Smooth muscle cell of the umbilical artery (primary cell): Measurements from ENCODE around the gene YBX2. TPM values are rescaled to one million over a fixed set of nuclear protein-coding genes. Genes with fewer than 3 reads are reported as not detected.

Source experiments
- total RNA-seq: library from RNA; depleted of rRNA; stranded (reverse); fragments of >200 nt; gene quantifications from 2 replicates; pipeline ENCODE4 v1.2.3, GENCODE V29; 2014

The YBX2 gene
- total RNA-seq: not detected in 2 replicates

GRCh38 chr17:7294614-7295153 is at the start of gene YBX2:
YBX2 (minus strand) TSS chr17:7294639; CDS start chr17:7294500, 139 bp downstream.

GRCh38 chr17:7336240-7337175 is 42.1 kb upstream of the YBX2 start, which contains the start of gene ACAP1:
ACAP1 (plus strand) TSS chr17:7336529; CDS start chr17:7336735, 206 bp downstream.

DNA sequence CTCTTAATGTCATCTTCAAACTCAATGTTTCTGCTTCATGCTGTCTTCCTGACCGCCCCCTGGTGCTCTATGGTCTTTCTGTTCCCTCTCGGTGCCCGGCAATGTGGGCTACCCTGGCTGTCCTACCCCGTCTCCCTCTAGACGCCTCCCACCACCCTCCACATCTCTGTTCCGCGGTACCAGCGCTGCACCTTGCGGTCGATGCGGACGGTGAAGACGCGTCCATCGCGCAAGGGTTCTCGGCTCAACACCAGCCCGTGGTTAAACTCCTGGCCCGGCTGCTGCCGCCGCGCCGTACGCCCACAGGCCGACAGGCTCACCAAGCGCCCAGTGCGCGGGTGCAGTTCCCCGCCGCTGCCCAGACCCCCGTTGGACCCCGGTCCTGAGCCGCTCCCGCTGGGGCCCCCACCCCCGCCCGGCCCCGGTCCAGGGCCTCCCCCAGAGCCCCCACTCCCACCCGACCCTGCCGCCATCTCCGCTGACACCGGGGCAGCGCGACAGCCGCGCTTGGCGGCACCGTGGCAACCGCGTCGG is 34.5 kb upstream of the YBX2 start, which contains the start of gene NEURL4:
NEURL4 (minus strand) TSS at position 496 of the 534 bp plus-strand sequence; CDS start at position 473, 23 bp downstream.

GRCh38 chr17:7314719-7315569 is 20.5 kb upstream of the YBX2 start, which contains the start of gene GPS2:
GPS2 (minus strand) TSS chr17:7315360; CDS start chr17:7315052, 308 bp downstream.

GRCh38 chr17:7306911-7307685 is 12.7 kb upstream of the YBX2 start, which contains the start of gene EIF5A:
EIF5A (plus strand) TSS chr17:7307628; CDS start chr17:7309636, 2,008 bp downstream.

GRCh38 chr17:7281074-7281952 is 13.1 kb downstream of the YBX2 start, which contains the start of gene SLC2A4:
SLC2A4 (plus strand) TSS chr17:7281718; CDS start chr17:7281935, 217 bp downstream.

GRCh38 chr17:7262192-7262934 is 32.1 kb downstream of the YBX2 start, which contains the start of gene CLDN7:
CLDN7 (minus strand) TSS chr17:7262478; CDS start chr17:7262043, 435 bp downstream.

GRCh38 chr17:7252176-7253043 is 42.0 kb downstream of the YBX2 start, which contains the start of gene ELP5:
ELP5 (plus strand) TSS chr17:7252215; CDS start chr17:7252551, 336 bp downstream.

DNA sequence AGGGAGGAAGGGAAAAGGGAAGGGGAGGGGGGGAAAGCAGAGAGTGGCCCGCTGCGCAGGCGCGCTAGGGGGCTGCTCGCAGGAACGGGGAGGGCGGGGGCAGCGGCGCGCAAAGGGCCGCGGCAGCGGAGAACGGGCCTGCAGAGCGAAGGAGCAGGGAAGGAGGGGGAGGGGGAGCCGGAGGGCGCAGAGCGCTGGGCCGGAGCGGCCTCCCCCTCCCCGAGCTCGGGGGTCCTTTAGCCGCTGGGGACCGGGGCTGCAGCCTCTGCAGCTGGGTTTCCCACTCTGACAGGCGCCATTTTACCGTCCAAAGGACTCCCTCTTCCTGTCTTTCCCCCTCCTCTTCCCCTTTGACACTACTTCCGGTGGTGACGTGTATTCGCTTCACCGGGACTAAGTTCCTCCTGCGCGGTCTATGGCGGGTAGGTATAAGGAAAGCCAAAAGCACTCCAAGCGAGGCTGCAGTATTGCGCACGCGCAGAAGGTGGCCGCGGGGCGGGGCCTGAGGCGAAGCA is 42.7 kb downstream of the YBX2 start, which contains the start of gene CTDNEP1:
CTDNEP1 (minus strand) TSS at position 74 of the 515 bp plus-strand sequence. CDS start 438 bp downstream, outside the sequence.

GRCh38 chr17:7241783-7242716 is 52.4 kb downstream of the YBX2 start, which contains the start of gene GABARAP:
GABARAP (minus strand) TSS chr17:7242449; CDS start chr17:7242330, 119 bp downstream.

DNA sequence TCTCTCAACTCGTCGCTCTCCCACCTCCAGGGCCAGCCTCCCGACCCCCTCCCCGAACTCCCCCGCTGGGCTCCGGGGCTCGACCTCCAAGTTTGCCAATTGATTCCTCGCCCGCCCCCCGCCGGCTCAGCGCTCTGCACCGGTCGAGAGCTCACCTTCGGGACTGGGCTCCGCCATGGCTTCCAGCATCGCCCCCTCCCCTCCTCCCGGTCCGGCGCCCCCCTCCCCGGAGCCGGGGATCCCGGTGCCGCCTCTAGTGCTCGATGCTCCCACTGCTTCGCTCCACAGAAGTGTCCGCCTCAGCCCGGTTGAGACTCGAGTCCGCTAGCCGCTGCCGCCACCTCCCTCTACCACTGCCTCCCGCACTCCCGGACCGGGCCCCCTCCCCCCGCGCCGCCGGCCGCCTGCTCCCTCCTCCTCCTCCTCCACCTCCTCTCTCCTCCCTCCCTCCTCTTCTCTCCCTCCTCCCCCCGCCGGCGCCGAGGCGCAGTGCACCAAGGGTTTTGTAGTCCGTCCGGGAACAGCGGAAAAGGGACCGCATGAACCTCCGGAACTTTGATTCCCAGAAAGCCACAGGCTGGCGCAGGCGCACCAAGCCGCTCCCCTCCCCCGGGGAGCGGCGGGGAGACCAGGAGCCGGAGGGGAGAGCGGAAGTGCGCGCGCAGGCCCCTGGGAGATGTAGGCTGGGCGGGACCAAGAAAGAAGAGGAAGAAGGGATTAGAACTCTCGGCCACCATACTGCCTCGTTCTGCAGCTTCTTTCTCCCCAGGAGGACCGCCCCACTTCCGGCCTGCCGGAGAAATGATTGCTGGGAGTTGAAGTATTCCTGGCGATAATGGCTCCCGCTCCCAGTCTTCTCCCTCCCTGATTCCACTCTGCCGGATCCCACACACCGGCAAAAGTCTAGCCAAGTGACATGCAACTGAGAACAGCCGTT is 55.1 kb downstream of the YBX2 start, which contains the start of gene PHF23:
PHF23 (minus strand) TSS at position 367 of the 937 bp plus-strand sequence; CDS start at position 189, 178 bp downstream.

